Epidermal melanocyte (primary cell): ENCODE measurements around the gene TXNRD2.
"Not testable (repeated sequence)": the region's sequence is repeated elsewhere in the genome, so short reads cannot be mapped to it uniquely, and the experiment has no call there.

ENCODE experiments used
- DNase-seq: peaks from one replicate; pipeline ENCODE4 v3.0.0; 2011; ENCODE audit warnings: low spot score; ENCODE audit not compliant: insufficient read length

The TXNRD2 gene

DNA sequence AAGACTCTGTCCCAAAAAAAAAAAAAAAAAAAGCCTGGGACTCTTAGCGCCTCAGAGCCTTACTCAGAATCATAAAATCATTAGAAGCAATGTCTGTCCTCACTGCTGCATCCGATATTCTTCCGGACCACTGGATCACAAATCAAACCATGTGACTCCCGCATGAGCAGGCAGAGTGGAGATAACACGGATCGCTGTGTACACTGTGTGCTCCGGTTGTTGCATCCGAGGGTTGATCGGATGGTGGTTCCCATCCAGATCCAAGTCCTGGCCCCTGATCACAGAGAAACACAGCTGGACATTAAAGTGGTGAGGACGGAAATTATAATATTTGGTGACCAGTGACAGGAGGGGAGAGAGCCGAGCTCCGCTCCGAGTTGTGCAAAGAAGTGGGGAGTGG lies 9.7 kb upstream of the TXNRD2 start:
- no peak for DNase-seq

DNA sequence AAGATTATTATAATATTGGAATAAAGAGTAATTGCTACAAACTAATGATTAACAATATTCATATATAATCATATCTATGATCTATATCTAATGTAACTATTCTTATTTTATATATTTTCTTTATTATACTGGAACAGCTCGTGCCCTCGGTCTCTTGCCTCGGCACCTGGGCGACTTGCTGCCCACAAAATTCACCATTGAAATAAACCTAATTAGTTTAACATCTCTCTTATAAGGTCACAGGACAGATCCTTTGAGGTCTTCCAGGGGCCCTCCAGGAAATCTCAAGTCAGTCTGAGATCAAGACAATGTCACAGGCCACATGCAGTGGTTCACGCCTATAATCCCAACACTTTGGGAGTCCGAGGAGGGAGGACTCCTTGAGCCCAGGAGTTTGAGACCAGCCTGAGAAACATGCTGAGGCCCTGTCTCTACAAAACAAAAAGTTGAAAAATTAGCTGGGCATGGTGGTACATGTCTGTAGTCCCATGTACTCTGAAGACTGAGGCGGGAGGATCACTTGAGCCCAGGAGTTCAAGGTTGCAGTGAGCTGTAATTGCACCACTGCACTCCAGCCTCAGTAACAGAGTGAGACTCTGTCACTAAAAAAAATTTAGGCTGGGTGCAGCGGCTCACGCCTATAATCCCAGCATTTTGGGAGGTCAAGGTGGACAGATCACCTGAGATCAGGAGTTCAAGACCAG lies 6.6 kb upstream of the TXNRD2 start:
- DNase-seq = no peak

DNA sequence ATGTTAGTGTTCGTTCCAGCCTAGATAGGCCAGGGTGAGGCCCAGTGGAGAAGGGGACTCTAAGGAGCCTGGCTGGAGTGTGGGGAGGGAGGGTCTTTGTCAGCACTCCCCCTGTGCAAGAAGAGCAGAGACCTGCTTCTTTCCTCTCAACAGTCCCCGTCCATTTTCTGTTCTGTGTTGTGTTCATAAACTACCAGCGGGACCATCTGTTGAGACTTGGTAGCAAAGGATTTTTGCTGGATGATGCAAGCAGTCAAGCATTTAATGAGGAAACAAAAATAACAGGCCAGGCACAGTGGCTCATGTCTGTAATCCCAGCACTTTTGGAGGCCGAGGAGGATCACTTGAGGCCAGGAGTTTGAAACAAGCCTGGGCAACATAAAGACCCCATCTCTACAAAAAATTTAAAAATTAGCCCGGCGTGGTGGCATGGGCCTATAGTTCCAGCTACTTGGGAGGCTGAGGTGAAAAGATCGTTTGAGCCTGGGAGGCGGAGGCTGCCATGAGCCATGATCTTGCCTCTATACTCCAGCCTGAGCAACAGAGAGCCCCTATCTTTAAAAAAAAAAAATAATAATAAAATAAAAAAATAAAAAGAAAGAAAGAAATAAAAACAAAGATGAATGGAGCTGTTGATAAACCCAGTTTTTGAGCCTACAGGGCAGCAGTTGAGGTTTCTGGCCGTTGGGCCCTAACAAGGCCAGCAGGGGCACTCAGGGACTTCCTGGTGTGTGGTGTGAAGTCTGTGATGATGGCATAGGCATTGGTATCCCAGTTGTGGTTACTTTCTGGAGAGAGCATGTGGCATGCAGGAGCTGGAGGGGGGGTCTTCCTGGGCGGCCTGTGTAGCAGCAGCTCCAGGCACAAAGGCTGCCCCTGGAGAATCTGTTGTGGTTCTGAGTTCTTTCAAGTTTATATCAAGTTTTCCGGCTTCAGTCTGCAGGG lies 1.7 kb upstream of the TXNRD2 start:
- DNase-seq = peak; percentile 79

DNA sequence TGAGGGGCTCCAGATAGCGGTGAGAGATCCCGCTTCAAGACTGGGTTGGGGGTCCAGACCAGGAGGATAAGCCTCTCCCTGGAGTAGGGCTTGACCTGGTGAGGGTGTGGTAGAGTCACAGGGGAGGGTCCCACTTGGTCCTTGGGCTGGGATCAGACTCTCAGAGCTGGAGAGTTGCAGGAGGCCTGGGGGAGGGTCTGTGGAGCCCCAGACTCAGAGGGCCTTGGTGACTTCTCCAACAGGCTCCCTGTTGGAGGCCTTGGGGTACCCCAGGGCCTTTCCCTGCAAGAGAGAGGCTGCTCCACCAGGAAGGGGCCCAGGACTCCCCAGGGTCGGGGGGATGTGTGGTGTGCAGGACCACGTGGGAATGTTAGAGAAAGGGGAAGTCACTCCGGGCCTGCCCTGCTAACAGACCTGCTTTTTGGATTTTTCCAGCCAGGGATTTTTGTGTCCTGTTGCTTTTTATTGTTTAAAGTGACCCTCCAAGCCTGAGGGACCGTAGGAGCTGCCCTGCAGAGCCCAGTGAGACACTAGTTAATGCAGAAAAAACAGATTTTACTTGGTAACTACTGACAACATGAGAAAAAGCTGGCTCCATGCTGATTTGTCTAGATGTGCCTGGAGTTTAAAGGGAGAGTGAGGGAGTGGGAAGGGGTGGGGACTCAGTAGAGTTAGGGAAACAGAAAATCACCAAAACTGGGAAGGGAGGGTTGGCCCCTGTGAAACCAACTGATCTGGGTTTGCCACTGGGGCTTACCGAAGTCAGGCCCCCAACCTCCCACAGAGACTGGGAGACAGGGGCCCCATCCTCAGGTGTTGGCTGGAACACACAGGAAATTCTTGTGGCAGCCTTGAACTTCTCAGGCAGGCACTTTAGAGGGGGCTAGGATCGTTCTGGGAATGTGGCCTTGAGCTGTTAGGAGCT lies 801 bp upstream of the TXNRD2 start:
- DNase-seq = peak; percentile 59

DNA sequence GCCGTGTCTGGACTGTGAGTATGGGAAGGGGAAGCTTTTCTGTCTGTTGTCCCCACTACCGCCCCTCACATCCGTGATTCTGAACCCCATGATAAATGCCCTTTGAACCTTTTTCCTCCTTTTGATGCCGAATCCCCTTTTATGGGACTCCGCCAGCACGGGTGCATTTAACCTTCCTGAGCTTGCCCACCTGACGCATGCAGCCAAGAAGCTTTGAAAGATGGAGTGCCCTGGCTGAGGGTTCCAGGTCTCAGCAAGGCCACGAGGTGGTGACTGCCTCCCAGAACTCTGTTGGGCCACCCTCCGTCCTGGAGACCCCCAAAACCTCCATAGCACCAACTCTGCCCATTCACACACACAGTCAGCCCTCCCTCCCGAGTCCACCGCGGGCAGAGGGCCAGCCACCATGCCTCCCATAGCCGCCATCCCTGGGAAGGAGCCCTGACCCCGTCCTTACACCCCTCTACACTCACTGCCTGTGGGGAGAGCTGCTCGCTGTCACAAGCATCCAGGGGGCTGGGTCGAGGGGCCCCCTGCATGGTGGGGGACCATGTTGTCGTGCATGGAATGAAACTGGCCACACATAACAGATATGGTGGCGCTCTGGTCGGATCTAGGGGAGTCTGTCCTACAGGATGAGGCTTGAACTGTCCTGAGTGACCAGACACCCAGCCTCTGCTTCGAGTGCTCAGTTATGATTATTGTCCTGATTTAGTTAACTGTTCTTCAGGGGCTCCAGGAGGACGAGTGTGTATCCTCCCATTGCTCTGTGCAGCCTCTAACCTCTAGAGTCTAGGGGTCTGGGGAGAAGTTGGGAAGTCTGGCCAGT lies 868 bp downstream of the TXNRD2 start:
- DNase-seq = no peak

DNA sequence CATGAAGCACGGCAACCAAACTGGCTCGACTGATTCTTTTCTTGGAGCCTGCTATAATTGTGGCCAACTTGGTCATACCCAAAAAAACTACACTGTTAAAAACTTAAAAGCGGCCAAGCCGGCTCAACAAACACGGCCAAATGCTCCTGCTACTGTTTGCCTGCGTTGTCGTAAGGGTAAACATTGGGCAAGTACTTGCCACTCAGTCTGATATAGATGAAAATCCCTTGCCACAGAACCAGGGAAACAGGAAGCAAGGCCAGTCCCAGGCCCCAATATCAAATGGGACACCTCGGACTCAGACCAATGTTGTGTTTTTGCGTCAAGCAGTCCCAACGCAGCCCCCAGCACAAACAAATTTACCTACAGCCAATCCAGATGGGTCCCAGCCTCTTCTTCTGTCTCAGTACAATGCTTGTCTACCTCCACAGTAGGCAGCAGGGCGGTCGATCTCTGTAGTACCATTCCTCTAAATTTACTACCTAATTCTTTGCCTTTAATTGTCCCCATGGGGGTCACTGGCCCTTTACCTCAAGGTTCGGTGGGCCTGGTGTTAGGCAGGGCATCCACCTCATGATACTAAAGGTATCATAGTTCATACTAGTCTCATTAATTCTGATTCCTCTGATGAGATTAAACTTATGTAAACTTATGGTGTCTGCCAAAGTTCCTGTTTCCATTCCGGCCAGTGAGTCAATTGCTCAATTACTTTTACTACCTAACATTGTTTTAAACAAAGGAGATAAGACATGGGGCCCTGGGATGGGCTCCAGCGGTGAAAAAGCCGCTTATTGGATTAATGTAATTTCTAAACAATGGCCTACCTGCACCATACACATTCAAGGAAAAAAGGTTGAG lies 3.8 kb downstream of the TXNRD2 start:
- no peak for DNase-seq

DNA sequence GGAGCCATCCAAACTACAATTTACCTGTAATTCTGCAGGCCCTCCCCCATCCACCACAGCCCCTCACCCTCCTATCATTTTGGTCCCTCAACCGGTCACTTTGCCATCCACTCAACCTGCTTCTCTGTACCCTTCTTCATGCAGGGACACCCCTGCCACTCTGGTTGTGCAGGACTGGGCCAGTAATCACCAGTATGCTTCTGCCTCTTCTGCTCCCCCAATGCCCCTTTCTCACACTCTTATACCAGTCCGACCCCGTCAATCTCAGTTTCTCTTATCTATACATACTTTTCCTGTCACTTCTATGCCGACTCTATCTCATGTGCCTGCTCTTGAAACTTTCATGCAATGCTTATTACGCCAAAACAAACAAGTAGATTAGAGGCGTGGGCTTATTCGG lies 5.1 kb downstream of the TXNRD2 start:
- no peak for DNase-seq

DNA sequence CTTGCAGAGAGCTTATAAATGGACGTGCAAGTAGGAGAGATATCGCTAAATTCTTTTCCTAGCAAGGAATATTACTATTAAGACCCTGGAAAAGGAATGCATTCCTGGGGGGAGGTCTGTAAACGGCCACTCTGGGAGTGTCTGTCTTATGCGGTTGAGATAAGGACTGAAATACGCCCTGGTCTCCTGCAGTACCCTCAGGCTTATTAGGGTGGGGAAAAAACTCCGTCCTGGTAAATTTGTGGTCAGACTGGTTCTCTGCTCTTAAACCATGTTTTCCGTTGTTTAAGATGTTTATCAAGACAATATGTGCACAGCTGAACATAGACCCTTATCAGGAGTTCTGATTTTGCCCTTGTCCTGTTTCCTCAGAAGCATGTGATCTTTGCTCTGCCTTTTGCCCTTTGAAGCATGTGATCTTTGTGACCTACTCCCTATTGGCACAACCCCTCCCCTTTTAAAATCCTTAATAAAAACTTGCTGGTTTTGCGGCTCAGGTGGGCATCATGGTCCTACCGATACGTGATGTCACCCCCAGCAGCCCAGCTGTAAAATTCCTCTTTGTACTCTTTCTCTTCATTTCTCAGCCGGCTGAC lies 6.4 kb downstream of the TXNRD2 start:
- not testable (repeated sequence) for DNase-seq

DNA sequence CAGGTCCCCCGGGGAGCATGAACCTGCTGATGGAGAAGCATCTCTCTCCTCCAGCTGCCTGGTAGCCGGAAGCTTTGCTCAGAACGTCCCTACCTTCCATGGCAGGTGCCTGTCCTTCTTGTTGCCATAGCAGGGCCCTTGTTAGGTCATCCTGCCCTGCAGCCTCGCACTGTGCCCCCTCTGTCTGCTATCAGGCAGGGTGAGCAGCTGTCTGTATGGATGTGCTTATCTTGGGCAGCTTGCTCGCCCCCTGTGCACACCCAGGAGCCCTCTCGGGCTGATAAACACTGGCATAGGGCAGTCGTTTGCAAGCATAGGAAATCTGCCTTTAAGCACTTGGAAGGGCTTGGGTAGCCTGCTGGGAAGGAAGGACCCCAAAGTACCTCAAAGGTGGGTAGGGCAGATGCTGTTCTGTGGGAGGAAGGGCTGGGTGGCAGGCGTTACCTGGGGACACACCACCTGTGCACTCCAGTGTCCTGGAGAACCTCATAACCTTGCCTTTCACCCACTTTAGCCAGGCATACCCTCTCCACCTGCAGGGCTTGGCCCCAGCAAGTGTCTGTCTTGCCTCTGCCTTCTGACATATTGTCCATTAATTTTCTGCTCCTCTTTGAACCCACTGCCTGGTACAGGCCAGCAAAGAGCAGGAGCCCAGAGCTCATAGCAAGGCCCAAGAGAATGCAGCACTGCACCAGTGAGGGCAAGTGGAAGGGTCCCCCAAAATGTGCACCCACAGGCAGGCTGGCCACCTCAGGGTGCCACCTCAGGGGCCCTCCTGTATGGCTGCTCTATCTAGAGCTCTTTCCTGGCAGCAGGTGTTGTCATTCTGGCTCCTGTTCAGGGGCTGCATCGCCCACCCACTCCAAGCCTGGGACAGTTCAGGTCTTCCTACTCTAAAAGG lies 8.0 kb downstream of the TXNRD2 start:
- DNase-seq = no peak

DNA sequence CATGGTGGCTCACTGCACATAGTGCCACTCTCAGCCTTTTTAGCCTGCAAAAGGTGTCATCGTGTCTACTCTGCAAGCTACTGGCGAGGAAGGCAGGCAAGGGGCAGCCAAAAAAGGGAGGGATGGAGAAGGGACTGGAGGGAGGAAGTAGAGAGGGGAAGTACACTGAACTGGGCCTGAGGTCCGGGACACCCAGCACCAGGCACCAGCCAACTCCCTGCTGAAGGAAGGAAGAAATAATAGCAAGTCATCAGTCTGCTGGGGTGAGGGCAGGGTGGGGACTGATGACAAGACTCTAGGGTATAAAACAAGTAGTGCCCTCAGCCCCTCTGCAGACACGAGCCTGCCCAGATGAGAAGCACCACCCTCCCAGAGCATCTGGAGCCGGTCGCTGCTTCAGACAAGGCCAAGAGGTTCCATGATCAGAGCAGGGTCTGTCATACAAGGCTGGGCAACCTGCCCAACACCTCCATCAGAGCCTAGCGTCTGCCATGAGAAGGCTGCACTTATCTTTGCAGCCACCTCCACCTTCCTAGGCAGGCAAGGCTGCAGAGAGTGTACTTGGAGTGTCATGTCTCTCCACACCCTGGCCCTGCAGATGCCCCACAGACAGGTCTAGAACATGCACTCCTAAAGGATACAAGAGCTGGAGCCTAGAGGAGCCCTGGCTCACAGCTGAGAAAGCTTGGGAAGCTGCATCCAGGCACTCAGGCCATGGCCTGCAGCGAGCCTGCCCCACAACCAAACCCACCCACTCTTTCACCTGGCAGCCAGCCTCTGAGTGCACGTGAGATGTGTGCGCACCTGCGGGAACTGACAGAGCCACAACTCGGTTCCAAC lies 9.0 kb downstream of the TXNRD2 start:
- no peak for DNase-seq

DNA sequence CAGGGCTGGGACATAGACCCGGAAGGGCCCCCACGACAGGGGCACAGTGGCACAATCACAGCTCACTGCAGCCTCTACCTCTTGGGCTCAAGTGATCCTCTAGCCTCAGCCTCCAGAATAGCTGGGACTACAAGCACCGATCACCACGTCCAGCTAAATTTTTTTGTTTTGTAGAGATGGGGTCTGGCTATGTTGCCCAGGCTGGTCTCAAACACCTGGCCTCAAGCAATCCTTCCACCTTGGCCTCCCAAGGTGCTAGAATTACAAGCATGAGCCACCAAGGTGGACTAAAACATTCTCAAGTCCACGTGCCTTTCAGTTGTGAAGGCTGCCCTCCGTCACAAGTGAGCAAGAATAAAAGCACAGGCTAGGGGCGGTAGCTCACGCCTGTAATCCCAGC lies 10.1 kb downstream of the TXNRD2 start:
- DNase-seq = no peak

DNA sequence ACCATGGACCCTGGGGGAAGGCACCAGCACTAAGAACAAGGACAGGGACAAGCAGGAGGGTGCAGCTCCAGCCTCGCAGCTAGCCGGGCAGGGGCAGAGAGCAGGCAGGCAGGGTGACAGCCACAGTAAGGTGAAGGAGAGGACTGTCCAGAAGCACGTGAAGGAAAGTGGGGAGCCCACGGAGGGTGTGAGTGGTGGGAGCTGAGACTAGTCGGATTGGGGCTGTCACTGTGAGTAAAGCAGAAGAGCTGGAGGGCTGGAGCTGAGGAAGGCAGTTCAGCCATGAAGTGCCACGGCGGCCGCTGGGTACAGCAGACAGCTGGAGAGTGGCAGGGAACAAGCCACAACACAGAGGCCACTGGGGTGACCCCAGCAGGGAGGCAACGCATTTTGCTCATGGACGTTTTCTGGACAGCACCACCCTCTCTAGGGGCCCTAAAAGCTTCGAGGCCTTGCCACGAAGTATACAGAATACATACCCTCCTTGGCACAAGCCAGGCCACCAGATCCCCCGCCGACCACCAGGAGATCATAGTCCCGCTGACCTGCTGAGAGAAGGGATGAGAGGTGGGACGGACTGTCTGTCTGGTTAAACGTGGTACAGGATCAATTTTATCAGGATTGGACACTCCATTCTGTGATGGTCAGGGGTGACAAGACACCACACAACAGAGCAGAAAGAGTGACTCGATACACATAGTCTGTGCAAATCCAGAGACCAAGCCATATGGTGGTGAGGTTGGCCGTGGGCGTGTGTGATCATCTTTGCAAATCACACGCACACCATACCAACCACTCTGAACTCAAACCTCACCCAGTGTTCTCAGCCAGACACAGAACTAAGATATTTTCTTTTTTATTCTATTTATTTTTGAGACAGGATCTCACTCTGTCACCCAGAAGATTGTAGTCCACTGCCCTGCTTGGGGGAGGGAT lies 10.8 kb downstream of the TXNRD2 start:
- DNase-seq = no peak

DNA sequence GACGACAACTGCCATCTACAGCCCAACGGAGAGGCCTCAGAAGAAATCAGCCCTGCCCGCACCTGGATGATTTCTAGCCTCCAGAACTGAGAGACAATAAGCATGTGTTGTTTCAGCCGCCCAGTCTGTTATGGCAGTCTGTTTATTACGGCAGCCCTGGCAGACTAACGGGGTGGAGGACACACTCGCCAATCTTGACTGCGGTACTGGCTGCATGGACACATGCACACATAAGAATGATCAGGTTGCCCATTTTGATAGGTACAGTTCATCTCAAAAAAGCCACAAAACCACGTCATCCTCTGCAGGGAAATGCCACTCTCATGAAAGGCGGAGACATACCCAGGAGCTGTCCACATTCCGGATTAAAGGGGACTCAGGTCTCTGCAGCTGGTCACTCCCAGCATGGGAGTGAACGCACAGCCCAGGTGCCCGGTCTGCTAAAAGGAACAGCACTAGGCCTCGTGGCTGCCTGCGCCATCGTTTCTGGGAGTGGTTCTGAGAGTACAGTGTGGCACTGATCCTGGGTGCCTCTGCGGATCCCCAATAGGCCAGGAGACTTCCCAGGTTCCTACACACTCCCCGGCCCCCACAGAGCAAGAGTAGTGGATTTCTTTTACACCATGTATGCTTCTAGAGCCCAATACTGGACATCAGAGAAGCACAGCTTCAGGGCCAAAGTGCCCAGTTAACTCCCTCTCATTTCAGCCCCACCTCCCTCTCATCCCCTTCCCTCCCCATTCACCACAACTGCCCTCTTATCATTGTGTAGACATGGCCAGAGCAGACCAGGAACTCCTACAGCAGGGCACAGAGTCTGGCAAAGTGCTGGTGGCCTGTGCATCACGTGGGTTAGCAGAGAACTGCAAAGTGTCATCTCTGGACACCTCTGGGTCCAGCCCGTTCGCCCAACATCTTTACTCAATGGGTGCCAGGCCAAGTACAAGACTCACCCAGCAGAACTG lies 11.8 kb downstream of the TXNRD2 start:
- DNase-seq = no peak

DNA sequence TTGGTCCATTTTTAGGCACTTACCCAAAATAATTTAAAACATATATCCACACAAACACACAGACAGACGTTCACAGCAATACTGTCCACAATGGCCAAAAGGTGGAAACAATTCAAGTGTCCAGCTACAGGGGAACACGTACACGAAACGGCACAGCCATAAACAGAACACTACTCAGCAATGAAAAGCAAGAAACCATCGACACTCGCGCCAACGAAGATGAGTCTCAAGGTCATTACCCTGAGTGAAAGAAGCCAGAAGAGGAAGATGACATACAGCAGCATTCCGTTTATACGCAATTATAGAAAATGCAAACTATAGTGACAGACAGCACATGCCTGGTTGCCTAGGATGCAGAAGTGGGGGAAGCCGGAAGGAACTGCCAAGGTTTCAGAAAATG lies 13.4 kb downstream of the TXNRD2 start:
- DNase-seq = no peak

DNA sequence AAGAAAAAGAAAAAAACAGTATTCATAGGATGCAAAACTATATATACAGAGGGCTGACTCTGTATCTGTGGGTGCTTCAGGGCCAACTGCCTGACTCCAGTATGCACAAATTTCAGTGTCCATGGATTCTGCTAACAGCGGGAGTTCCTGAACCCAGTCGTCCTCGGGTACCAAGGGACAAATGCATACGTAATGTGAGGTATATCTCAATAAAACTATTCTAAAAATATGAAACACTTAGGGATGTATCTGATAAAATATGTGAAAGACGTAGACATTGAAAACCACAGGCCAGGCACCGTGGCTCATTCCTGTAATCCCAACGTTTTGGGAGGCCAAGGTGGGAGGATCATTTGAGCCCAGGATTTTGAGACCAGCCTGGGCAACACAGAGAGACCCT lies 13.9 kb downstream of the TXNRD2 start:
- DNase-seq = no peak
